Measurements from ENCODE around the gene ACOT7.
"Not testable (repeated sequence)": the region's sequence is repeated elsewhere in the genome, so short reads cannot be mapped to it uniquely, and the experiment has no call there.

Gene ACOT7

GRCh38 chr1:6435129-6435528 is 41.6 kb upstream of the ACOT7 start:
- TF ChIP-seq CTCF (IDR thresholded peaks at IDR 0.05; ENCODE audit: extremely low read depth, missing control alignments) = no peak
- no peak for DNase-seq (ENCODE audit: low spot score)

DNA sequence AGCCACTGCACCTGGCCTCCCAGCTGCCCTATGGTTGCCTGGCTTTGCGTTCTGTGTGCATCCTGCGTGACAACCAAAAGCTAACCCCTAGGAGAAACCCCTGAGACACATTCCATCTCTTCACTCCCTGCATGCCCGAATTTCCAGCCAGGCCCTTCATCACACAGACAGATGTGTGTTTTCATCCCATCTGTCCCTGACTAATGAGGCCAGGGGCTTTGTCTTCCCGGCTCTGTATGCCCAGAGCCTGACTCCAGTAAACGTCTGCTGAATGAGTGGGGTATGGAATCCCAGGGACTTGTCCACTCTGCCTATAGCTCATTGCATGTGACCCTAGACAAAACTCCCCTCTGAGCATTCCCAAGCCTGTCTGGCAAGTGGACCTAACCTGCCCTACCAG is 40.6 kb upstream of the ACOT7 start:
- DNase-seq (ENCODE audit: low spot score) = no peak
- TF ChIP-seq CTCF (IDR thresholded peaks at IDR 0.05; ENCODE audit: extremely low read depth, missing control alignments) = no peak

DNA sequence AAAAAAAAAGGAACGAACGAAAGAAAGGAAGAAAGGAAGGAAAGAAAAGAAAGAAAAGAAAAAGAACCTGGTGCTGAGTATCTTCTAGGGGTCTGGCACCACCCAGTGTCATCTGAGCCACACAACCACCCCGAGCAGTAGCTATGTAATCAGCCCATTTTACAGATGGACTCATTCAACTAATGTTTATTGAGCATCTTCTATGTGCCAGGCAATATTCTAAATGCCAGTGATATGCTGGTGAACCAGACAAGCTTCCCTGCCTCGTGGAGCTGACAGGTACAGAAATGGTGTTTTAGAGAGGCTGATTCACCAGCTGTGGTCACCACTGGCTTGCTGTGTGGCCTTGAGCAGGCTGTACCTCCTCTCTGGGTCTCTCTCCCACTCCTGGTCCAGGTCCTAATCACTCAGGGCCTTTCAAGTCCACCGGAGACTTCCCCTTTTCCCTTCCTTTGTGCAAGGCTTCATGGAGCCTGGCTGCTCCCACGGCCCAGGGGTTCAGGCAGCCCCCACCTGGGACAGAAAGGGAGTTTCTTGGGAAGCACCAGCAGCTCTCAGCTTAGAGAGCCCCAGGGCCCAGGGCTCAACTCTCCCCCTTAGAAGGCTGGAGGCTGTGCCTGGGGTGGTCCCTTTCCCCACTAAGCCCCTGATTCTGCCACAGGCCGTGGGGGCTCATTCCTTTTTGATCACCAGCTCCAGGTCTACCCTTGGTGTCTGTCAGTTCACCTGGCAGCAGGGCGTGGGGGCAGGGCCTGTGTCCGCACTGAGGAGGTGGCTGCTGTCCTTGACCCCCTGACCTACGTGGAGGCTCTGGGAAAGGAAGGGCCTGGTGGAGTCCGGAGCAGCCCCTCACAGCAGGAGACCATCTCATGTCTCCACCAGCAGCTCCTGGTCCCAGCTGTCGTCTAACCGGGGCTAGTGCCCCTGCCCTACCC is 38.3 kb upstream of the ACOT7 start:
- not testable (repeated sequence) for DNase-seq (ENCODE audit: low spot score)

GRCh38 chr1:6429660-6430411 is 36.3 kb upstream of the ACOT7 start:
- not testable (repeated sequence) for DNase-seq (ENCODE audit: low spot score)

DNA sequence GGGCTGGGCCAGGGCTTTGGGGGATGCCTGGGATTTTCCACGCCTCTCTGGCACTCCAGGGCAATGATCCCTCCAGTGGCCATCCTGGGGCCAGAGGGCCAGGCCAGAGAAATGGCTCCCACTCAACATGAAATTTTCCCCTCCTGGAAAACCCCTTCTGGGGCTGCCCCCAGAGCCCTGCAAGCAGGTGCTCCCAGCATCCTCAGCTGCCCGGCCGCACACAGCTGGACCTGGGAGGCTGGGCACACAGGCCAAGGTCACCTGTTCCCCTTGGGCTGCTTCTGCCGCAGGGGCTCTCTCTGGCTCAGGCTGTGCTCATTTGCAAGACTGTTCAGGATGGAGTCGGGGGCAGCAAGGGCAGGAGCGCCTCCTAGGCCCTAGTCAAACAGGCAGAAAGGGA is 34.9 kb upstream of the ACOT7 start:
- not testable (repeated sequence) for DNase-seq (ENCODE audit: low spot score)

- DNase-seq (ENCODE audit: low spot score) = no peak
- TF ChIP-seq CTCF (IDR thresholded peaks at IDR 0.05; ENCODE audit: extremely low read depth, missing control alignments) = no peak
Observed at GRCh38 chr1:6427441-6428390, 34.1 kb upstream of the ACOT7 start.

DNA sequence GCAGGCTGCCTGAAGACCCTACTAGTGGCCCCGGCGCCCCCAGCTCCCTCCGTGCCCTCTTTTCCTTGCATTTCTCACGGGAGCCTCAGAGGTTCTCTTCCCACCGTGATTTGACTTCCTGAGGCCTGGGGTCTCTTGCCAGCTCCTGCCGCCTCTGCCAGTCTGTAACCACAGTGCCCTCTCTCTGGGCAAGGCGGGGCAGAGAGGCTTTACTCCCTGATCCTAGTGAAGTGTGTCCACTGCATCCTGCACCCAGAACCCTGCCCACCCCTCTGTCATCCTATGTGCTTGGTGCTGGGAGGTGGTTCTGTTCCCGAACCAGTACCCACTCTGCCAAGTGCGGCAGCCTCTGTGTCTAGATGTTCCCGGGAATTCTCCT is 33.4 kb upstream of the ACOT7 start:
- no peak for TF ChIP-seq CTCF (IDR thresholded peaks at IDR 0.05; ENCODE audit: extremely low read depth, missing control alignments)
- DNase-seq (ENCODE audit: low spot score) = no peak

GRCh38 chr1:6426277-6426971 is 32.9 kb upstream of the ACOT7 start:
- TF ChIP-seq CTCF (IDR thresholded peaks at IDR 0.05; ENCODE audit: extremely low read depth, missing control alignments) = no peak

More at GRCh38 chr1:6426277-6426971, 32.9 kb upstream of the ACOT7 start:
- DNase-seq (ENCODE audit: low spot score) = peak; percentile 18

All from GM20000 (cell line).